CD14-positive monocyte (primary cell): ENCODE measurements around the gene ATP8B3. TPM values are rescaled to one million over a fixed set of nuclear protein-coding genes. Genes with fewer than 3 reads are reported as not detected.

Experiments
- DNase-seq, 3 donors: peaks; one replicate each; pipeline ENCODE4 v3.0.0-alpha.2; 2011 to 2022
- H2AFZ ChIP-seq: 2 replicates; pipeline ENCODE4 v1.6.0; 2012; ENCODE audit warnings: mild to moderate bottlenecking, low read depth, low read length, inconsistent platforms; ENCODE audit not compliant: insufficient read depth, poor library complexity, severe bottlenecking
- H3K27ac ChIP-seq, 2 donors: 1 replicate in 1 of 2; 2 replicates in 1 of 2; pipeline ENCODE4 v1.5.1; 2012 to 2013; ENCODE audit warnings: low read length in 2 of 2, control low read depth in 1 of 2, inconsistent platforms in 1 of 2, low read depth in 1 of 2, mild to moderate bottlenecking in 1 of 2
- H3K27me3 ChIP-seq, 2 donors: one replicate each; pipeline versions ENCODE4 v1.6.0 to v1.6.1; 2011 to 2013; ENCODE audit warnings: low read length in 2 of 2; ENCODE audit not compliant: control insufficient read depth in 2 of 2, insufficient read depth in 2 of 2
- H3K36me3 ChIP-seq, 2 donors: replicated peaks in 1 of 2; 1 replicate in 1 of 2; 2 replicates in 1 of 2; pipeline versions ENCODE4 v1.5.1 to v1.6.1; 2012 to 2013; ENCODE audit warnings: low read length in 2 of 2, control low read depth in 1 of 2, inconsistent platforms in 1 of 2, mild to moderate bottlenecking in 1 of 2; ENCODE audit not compliant: insufficient read depth in 2 of 2, control insufficient read depth in 1 of 2
- H3K4me1 ChIP-seq, 2 donors: 1 replicate in 1 of 2; 2 replicates in 1 of 2; pipeline versions ENCODE4 v1.5.1 to v1.6.1; 2012 to 2013; ENCODE audit warnings: low read length in 2 of 2, control low read depth in 1 of 2, inconsistent platforms in 1 of 2, mild to moderate bottlenecking in 1 of 2, moderate library complexity in 1 of 2; ENCODE audit not compliant: insufficient read depth in 2 of 2, control insufficient read depth in 1 of 2
- H3K4me2 ChIP-seq: replicated peaks from 2 replicates; pipeline ENCODE3; 2012; ENCODE audit warnings: low read length, moderate library complexity, mild to moderate bottlenecking; ENCODE audit not compliant: poor library complexity, severe bottlenecking; ENCODE audit errors: extremely low read depth
- H3K4me3 ChIP-seq, 3 experiments: fragments of 200-600 bp in 1 of 3; sonication (generic) in 1 of 3; replicated peaks in 1 of 3; 1 replicate in 2 of 3; 2 replicates in 1 of 3; pipeline ENCODE4 v1.5.1; 2011 to 2013; ENCODE audit warnings: low read length in 3 of 3, mild to moderate bottlenecking in 3 of 3, control low read depth in 2 of 3, low read depth in 2 of 3, inconsistent platforms in 1 of 3, moderate library complexity in 1 of 3
- H3K79me2 ChIP-seq: 2 replicates; pipeline ENCODE4 v1.6.0; 2012; ENCODE audit warnings: mild to moderate bottlenecking, control low read depth, inconsistent platforms, low read length, moderate library complexity; ENCODE audit not compliant: insufficient read depth
- H3K9ac ChIP-seq: 2 replicates; pipeline ENCODE4 v1.6.0; 2017; ENCODE audit warnings: low read length, mild to moderate bottlenecking; ENCODE audit not compliant: insufficient read depth, poor library complexity, severe bottlenecking
- H3K9me3 ChIP-seq, 2 donors: replicated peaks in 1 of 2; 1 replicate in 1 of 2; 2 replicates in 1 of 2; pipeline versions ENCODE4 v1.5.1 to v1.6.1; 2012 to 2013; ENCODE audit warnings: low read length in 2 of 2, control low read depth in 1 of 2; ENCODE audit not compliant: control insufficient read depth in 1 of 2, insufficient read depth in 1 of 2
- H4K20me1 ChIP-seq: 2 replicates; pipeline ENCODE4 v1.6.0; 2012; ENCODE audit warnings: mild to moderate bottlenecking, low read length, control low read depth, moderate library complexity; ENCODE audit not compliant: insufficient read depth
- H3K27ac Mint-ChIP-seq, 7 donors: one replicate each; pipeline ENCODE4 v1.8.0; 2020; ENCODE audit warnings: mild to moderate bottlenecking in 7 of 7, mixed read lengths in 7 of 7, moderate library complexity in 6 of 7, inconsistent platforms in 2 of 7
- H3K27me3 Mint-ChIP-seq, 3 donors: one replicate each; pipeline ENCODE4 v1.8.0; 2021 to 2022; ENCODE audit warnings: low read depth in 3 of 3, mild to moderate bottlenecking in 3 of 3, mixed read lengths in 3 of 3, moderate library complexity in 3 of 3, inconsistent platforms in 1 of 3
- H3K36me3 Mint-ChIP-seq, 2 donors: one replicate each; pipeline ENCODE4 v1.8.0; 2020; ENCODE audit warnings: mixed read lengths in 2 of 2, inconsistent platforms in 1 of 2, mild to moderate bottlenecking in 1 of 2
- H3K4me1 Mint-ChIP-seq: one replicate; pipeline ENCODE4 v1.8.0; 2020; ENCODE audit warnings: mild to moderate bottlenecking, mixed read lengths
- H3K4me3 Mint-ChIP-seq, 2 donors: one replicate each; pipeline ENCODE4 v1.8.0; 2020; ENCODE audit warnings: mild to moderate bottlenecking in 2 of 2, mixed read lengths in 2 of 2, moderate library complexity in 1 of 2
- H3K9me3 Mint-ChIP-seq, 7 donors: one replicate each; pipeline ENCODE4 v1.8.0; 2020 to 2022; ENCODE audit warnings: mixed read lengths in 7 of 7, mild to moderate bottlenecking in 6 of 7, moderate library complexity in 6 of 7, inconsistent platforms in 2 of 7
- CTCF ChIP-seq: fragments of 200-600 bp; IDR thresholded peaks from one replicate; pipeline ENCODE4 v1.8.0; 2022; ENCODE audit warnings: antibody characterized with exemption, mild to moderate bottlenecking
- WGBS: methylation state at CpG from one replicate; pipeline ENCODE4 v1.1.5; 2013; ENCODE audit warnings: missing lambda C conversion rate; ENCODE audit not compliant: insufficient coverage; 5-methylcytosine and 5-hydroxymethylcytosine counted together
- intact Hi-C, 2 donors: fragments of 100-400 bp; cut with micrococcal nuclease; formaldehyde crosslinking; loops; one replicate each; pipeline versions ENCODE4 v1.15.0 to v1.15.1; 2023
- polyA plus RNA-seq, 3 donors: library from polyadenylated mRNA; depleted of rRNA in 1 of 3; unstranded in 2 of 3; stranded (reverse) in 1 of 3; fragments of 300-500 nt in 2 of 3; fragments of >200 nt in 1 of 3; fragmentation: Illumina TruSeq in 2 of 3; gene quantifications; 1 replicate in 2 of 3; 2 replicates in 1 of 3; pipeline ENCODE4 v1.2.3, GENCODE V29; 2012 to 2021

The ATP8B3 gene
- polyA plus RNA-seq, 3 donors: 1.6 to 8.2 (median 1.8) TPM

DNA sequence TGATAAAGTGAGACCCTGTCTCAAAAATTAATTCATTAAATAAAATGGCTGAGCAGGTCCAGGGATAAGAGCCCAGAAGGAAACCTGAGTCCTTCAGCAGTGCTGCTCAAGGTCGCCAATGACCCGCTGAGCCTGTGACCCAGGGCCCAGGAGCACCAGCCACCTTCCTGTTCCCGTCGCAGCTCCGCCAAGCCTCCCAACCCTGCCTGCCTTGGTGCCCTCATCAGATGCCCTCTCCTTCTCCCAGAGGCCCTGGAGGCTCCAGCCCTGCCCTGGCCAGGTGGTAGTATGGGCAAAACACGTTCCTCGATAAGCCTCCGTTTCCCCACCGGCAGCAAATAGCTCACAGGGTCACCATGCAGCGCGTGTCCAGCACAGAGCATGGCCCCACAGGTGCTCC, 33.6 kb upstream of the ATP8B3 start:
- peaks cover 11 to 30% of the 10 kb centered on the region in 2 donors for H3K36me3 ChIP-seq
- H3K4me1 Mint-ChIP-seq: peaks cover 42% of the 10 kb centered on the region

GRCh38 chr19:1845125-1845515, 33.0 kb upstream of the ATP8B3 start:
- Histone ChIP-seq H2AFZ (no peak overlapping the region), H3K27me3 (no peaks in the 10 kb centered on the region), H3K9me3 (no peaks in the 10 kb centered on the region), H3K4me1 (peaks cover 24 to 41% of the 10 kb centered on the region in 2 donors), H3K4me2 (no peak overlapping the region), H3K36me3 (peaks cover 11 to 30% of the 10 kb centered on the region in 2 donors), H3K27ac (no peak overlapping the region), H3K4me3 (no peak overlapping the region), H4K20me1 (peaks cover 86% of the 10 kb centered on the region), H3K9ac (no peak overlapping the region), H3K79me2 (peaks cover 81% of the 10 kb centered on the region)
- Mint-ChIP-seq H3K36me3 (peaks cover 9 to 49% of the 10 kb centered on the region in 2 donors), H3K4me3 (no peak overlapping the region), H3K27ac (peak overlapping the region in 1 of 7 donors; percentile 66), H3K27me3 (peaks cover 0 to 1% (median 0%) of the 10 kb centered on the region in 3 donors), H3K9me3 (no peaks in the 10 kb centered on the region), H3K4me1 (peaks cover 47% of the 10 kb centered on the region)
- DNase-seq: no peak
- WGBS: 97% methylated on average over 16 of the region's 16 CpGs
- intact Hi-C loops: no loop called here
- no peak for TF ChIP-seq CTCF

More for the DNA sequence above, 33.6 kb upstream of the ATP8B3 start:
- H3K36me3 Mint-ChIP-seq: peaks cover 9 to 48% of the 10 kb centered on the region in 2 donors
- Histone ChIP-seq H3K9me3 (no peaks in the 10 kb centered on the region), H3K4me3 (no peak overlapping the region), H3K4me1 (peaks cover 20 to 36% of the 10 kb centered on the region in 2 donors), H3K9ac (no peak overlapping the region), H4K20me1 (peaks cover 84% of the 10 kb centered on the region), H3K27ac (peak overlapping the region in 1 of 2 donors; percentile 18), H3K27me3 (no peaks in the 10 kb centered on the region), H2AFZ (no peak overlapping the region), H3K79me2 (peaks cover 76% of the 10 kb centered on the region), H3K4me2 (no peak overlapping the region)
- no peaks in the 10 kb centered on the region for H3K9me3 Mint-ChIP-seq
- 100% methylated on average over 6 of the region's 11 CpGs for WGBS
- intact Hi-C loops: no loop called here
- peak overlapping the region in 1 of 7 donors; percentile 70 for H3K27ac Mint-ChIP-seq
- H3K27me3 Mint-ChIP-seq: peaks cover 0 to 1% (median 0%) of the 10 kb centered on the region in 3 donors
- no peak for TF ChIP-seq CTCF
- DNase-seq: no peak
- no peak overlapping the region for H3K4me3 Mint-ChIP-seq
